Vagina (tissue), 2 donors: Measurements from ENCODE around the gene TTC23.

Experiments
- POLR2A ChIP-seq, 2 donors: fragments of 450-650 bp; IDR thresholded peaks; one replicate each; pipeline ENCODE4 v1.6.1; 2017; ENCODE audit warnings: antibody characterized with exemption in 2 of 2, mild to moderate bottlenecking in 2 of 2, moderate library complexity in 2 of 2
- TF ChIP-seq, protein P1 (sequence below), 3 experiments: fragments of 450-650 bp in 2 of 3; fragments of 200-600 bp in 1 of 3; sonication (generic) in 1 of 3; IDR thresholded peaks; one replicate each; pipeline ENCODE4 v1.5.1; 2017 to 2019; ENCODE audit warnings: antibody characterized with exemption in 3 of 3, mild to moderate bottlenecking in 2 of 3, moderate library complexity in 2 of 3

DNA sequence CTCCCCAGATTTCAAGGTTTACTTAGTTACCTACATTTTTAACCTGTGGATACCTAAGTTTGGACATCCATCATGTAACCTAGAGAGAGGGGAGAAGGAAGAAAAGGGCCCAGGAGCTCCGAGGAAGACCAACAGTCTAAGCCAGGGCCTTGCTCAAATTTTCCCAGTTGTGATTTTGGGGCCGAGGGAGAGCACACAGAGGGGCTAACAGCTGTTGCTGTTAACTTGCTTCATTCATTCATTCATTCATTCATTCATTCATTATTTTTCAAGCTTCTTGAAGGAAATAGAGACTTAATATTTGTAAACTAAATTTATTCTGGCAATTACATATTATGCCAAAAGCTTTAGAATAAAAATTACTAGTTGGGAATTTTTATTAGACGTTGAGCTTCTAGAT lies 121.6 kb downstream of the TTC23 start:
- TF ChIP-seq POLR2A (IDR thresholded peaks at IDR 0.05), result no peak
- TF ChIP-seq, protein P1, sequence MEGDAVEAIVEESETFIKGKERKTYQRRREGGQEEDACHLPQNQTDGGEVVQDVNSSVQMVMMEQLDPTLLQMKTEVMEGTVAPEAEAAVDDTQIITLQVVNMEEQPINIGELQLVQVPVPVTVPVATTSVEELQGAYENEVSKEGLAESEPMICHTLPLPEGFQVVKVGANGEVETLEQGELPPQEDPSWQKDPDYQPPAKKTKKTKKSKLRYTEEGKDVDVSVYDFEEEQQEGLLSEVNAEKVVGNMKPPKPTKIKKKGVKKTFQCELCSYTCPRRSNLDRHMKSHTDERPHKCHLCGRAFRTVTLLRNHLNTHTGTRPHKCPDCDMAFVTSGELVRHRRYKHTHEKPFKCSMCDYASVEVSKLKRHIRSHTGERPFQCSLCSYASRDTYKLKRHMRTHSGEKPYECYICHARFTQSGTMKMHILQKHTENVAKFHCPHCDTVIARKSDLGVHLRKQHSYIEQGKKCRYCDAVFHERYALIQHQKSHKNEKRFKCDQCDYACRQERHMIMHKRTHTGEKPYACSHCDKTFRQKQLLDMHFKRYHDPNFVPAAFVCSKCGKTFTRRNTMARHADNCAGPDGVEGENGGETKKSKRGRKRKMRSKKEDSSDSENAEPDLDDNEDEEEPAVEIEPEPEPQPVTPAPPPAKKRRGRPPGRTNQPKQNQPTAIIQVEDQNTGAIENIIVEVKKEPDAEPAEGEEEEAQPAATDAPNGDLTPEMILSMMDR (IDR thresholded peaks at IDR 0.05), result no peak
